DND-41 (cell line): ENCODE data around the gene POLR2I.

Experiments used
- EZH2 ChIP-seq: IDR thresholded peaks from 3 replicates; pipeline ENCODE4 v1.6.1; 2012; ENCODE audit warnings: borderline replicate concordance, low read depth, mild to moderate bottlenecking, moderate library complexity, low read length, inconsistent platforms; ENCODE audit not compliant: severe bottlenecking
- TF ChIP-seq, protein P1 (sequence below): IDR thresholded peaks from 2 replicates; pipeline ENCODE4 v1.5.1; 2012; ENCODE audit warnings: borderline replicate concordance, low read length, moderate library complexity, mild to moderate bottlenecking; ENCODE audit not compliant: poor library complexity, severe bottlenecking; ENCODE audit errors: extremely low read depth

DNA sequence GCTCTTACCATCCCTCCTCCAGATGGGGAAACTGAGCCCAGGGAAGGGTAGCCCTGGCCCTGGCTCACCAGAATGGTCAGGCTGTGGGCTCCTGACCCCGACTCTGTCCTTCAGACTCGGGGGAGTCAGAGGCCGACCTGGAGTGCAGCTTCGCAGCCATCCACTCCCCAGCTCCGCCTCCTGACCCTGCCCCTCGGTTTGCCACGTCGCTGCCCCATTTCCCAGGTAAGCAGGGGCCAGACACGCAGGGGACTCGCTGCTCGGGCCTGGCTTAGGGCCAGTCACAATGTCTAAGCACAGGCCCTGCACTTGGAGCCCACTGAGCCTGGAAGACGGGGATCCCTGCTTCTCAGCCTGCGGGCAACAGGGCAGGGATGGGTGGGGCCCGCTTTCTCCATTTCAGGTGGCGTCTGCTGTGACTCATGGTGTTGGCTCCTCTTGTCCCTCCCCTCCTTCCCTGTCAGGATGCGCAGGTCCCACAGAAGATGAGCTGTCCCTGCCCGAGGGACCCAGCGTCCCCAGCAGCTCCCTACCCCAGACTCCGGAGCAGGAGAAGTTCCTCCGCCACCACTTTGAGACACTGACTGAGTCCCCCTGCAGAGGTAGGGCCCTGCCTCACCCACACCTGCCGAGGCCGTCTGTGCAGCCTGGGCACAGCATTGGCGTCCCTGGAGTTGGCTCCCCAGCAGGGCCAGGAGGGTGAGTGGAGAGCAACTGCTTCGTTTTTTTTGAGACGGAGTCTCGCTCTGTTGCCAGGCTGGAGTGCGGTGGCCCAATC lies 12.9 kb downstream of the POLR2I start:
- no peak for TF ChIP-seq EZH2
- TF ChIP-seq, protein P1, sequence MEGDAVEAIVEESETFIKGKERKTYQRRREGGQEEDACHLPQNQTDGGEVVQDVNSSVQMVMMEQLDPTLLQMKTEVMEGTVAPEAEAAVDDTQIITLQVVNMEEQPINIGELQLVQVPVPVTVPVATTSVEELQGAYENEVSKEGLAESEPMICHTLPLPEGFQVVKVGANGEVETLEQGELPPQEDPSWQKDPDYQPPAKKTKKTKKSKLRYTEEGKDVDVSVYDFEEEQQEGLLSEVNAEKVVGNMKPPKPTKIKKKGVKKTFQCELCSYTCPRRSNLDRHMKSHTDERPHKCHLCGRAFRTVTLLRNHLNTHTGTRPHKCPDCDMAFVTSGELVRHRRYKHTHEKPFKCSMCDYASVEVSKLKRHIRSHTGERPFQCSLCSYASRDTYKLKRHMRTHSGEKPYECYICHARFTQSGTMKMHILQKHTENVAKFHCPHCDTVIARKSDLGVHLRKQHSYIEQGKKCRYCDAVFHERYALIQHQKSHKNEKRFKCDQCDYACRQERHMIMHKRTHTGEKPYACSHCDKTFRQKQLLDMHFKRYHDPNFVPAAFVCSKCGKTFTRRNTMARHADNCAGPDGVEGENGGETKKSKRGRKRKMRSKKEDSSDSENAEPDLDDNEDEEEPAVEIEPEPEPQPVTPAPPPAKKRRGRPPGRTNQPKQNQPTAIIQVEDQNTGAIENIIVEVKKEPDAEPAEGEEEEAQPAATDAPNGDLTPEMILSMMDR = no peak
